Measurements from ENCODE around the gene DMRTC2.

GRCh38 chr19:41813911-41814310, 30.9 kb upstream of the DMRTC2 start:
- TF ChIP-seq CTCF (IDR thresholded peaks at IDR 0.05) (no peak), ZNF416 (CRISPR knock-in tag; IDR thresholded peaks at IDR 0.05) (no peak), ZBTB43 (CRISPR knock-in tag; IDR thresholded peaks at IDR 0.05) (no peak), ETV6 (CRISPR knock-in tag; IDR thresholded peaks at IDR 0.05) (no peak), PREB (CRISPR knock-in tag; IDR thresholded peaks at IDR 0.05; ENCODE audit: borderline replicate concordance) (no peak), FOXK1 (CRISPR knock-in tag; IDR thresholded peaks at IDR 0.05) (no peak), TEAD4 (CRISPR knock-in tag; IDR thresholded peaks at IDR 0.05) (no peak)
- TF ChIP-seq, protein P1, sequence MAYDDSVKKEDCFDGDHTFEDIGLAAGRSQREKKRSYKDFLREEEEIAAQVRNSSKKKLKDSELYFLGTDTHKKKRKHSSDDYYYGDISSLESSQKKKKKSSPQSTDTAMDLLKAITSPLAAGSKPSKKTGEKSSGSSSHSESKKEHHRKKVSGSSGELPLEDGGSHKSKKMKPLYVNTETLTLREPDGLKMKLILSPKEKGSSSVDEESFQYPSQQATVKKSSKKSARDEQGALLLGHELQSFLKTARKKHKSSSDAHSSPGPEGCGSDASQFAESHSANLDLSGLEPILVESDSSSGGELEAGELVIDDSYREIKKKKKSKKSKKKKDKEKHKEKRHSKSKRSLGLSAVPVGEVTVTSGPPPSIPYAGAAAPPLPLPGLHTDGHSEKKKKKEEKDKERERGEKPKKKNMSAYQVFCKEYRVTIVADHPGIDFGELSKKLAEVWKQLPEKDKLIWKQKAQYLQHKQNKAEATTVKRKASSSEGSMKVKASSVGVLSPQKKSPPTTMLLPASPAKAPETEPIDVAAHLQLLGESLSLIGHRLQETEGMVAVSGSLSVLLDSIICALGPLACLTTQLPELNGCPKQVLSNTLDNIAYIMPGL (CRISPR knock-in tag; IDR thresholded peaks at IDR 0.05) = no peak
